ENCODE results near the gene TRABD2B.

Gene TRABD2B

DNA sequence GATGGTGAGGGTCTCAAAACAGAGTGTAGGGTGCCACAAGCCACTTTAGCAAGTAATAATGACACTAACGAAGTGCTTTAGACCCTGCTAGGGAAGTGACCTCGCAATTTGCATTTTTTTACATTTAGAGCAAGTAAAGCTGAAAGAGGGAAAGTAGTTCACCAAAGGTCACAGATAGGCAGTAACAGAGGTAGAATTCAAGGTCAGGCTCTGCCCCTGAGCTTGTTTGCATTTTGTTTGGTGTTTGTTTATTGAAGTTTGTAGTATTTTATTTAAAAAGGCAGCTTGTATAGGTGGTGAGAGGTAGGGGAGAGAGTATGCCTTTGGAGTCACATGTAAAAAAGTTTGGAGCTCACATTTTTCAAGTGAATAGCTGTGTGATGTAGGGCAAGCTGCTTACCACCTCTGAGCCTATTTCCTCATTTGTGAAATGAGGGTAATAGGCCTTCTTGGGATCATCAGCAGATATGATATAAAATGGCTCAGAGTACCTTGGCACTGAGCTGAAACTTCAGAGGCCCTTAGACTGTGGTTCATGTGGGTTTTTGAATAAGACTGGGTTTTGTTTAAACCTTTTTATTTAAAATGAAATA lies 142.5 kb downstream of the TRABD2B start:
- no peak for DNase-seq (ENCODE audit: low read depth in 1 of 2, low spot score in 1 of 2)

DNA sequence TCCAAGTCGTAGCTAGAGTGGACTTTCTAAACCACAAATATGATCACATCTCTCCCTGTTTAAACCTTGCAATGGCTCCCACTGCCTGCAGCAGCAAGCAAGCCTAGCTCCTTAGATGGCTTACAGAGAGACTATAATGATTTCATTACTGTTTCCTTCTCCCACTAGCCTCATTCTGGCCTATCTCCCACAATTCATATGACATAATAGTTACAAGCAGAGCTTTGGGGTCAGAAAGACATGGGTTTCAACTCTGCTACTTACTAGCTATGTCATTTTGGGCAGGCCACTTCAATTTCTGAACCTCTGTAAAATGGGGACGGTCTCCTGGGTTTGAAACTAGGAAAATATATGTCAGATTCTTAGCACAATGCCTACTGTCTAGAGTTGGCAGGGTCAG lies 143.3 kb downstream of the TRABD2B start:
- DNase-seq (ENCODE audit: low read depth in 1 of 2, low spot score in 1 of 2) = no peak

DNA sequence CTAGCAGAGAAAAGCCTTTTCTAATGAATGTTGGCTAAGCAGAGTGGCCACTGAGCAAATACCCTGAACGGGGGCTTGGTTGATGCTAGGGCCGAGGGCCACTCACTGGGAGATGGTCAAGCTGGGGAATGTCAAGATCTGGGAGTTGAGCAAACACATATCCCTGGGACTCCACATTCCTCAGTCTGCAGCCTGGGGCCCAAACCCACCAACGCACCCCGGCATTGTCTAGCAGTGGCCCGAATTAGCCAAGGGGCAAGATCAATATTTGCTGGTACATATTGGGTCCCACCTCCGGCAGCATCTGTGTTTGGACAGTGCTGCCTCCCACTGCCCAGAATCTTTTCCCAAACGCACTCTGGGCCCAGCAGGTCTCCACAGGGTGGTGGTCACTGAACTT lies 144.1 kb downstream of the TRABD2B start:
- DNase-seq (ENCODE audit: low read depth in 1 of 2, low spot score in 1 of 2) = no peak

DNA sequence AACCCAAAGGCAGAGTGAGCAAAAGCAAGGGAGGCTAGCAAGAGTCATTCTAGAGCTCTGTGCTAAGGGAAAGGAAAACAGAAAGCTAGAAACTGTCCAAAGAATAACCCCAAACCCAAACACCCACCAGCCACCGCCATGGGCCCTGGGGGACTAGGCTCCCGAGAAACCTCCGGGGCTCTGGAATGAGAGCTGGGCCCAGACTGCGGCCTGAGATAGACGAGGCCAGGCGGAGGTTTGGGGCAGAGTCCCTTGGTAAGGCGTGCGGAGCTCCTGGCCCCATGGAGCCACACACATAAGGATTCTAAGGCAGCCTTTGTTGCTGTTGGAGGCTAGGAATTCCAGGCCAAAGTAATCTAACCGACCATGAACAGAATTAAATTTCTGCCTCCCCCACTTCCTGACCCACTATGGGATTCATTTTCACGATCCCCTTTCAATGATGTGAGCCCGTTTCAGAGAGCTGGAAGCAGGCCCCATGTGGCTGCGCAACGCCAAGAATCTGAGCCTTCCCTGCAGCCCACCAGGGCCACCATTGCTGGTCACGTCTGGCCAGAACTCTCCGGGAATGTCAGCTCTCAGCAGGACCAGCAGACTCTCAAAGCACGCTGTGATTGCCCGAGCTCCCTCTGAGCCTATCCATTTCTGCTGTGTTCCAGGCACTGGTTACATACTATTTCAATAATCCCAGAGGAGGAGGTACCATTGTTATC lies 145.0 kb downstream of the TRABD2B start:
- no peak for DNase-seq (ENCODE audit: low read depth in 1 of 2, low spot score in 1 of 2)

DNA sequence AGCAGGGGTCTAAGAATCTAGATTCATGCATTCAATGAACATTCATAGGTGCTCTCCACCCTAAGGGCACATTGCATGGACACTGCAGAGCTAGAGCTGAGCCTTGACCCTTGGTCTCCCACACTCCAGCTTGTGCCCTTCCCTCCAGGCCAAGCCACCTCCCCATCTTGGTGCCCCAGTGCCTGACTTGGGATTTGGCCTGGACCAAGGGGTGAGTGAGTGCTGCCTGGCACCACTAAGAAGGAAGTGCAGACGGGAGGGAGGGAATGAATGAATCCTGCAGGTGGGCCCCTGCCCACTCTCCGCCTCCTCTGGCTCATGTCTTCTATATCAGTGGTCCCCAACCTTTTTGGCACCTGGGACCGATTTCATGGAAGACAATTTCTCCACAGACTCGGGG lies 146.7 kb downstream of the TRABD2B start:
- DNase-seq (ENCODE audit: low read depth in 1 of 2, low spot score in 1 of 2) = no peak

DNA sequence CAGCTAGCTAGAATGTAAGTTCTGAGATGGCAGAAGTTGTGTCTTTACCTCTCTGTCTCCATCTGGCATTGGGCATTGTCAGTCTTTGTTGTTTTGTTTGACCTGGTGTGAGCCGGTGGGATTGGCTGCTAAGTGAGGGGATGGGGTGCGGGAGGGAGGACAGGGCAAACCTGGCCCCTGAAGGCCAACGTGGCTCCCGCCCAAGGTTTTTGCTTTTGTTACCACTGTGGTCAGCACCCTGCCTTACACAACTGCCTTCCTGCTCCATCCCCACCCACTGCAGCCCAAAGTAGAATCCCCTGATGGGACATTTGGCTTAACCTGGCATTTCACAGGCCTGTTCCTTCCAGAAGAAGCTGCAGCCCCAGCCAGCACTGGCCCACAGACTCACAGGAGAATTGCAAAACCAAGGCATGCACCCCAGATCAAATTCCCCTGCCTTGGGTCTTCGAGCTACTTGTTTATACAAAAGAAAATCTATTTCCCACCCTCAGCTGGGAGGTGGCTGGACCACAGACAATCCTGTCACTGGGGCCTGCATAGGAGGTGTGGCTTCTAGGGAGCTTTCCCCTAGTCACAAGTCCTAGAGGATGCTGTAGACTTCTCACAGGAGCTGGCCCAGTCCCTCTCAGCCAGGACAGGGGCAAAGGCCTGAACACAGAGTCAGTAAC lies 147.5 kb downstream of the TRABD2B start:
- no peak for DNase-seq (ENCODE audit: low read depth in 1 of 2, low spot score in 1 of 2)

DNA sequence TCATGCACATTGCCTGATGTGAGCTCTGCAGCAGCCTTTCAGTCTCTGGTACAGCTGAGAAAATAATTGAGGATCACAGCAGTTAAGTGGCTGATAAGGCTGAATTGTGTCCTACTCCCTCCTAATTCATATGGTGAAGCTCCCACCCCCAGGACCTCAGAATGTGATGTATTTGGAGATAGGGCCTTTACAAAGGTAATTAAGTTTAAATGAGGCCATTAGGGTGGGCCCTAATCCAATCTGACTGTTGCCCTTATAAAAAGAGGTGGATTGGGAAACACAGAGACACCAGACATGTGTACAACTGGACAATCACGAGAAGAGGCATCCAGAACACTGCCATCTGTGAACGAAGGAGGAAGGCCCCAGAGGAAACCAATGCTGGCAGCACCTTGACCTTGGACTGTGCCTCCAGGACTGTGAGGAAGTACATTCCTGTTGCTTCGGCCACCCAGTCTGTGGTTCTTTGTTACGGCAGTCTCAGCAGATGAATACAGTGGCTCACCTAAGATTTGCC lies 148.1 kb downstream of the TRABD2B start:
- no peak for DNase-seq (ENCODE audit: low read depth in 1 of 2, low spot score in 1 of 2)

DNA sequence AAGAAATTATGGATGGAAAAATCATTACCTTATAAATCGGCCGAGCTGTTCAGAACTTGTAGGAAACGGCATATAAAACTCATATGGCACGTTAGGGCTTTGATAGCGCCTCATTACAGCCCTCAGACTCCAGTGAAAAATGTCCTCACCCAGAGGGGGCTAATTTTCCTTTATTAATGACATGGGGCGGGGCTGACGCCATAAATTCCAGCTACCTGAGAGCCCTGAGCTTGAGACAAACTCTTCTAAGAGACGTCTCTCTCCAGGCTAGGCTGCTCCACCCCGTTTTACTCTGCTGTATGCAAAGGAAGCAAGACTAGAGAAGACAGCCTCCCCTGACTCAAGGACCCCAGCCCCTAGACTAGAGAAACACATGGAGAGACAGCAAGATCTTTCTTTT lies 149.4 kb downstream of the TRABD2B start:
- DNase-seq (ENCODE audit: low read depth in 1 of 2, low spot score in 1 of 2) = no peak

DNA sequence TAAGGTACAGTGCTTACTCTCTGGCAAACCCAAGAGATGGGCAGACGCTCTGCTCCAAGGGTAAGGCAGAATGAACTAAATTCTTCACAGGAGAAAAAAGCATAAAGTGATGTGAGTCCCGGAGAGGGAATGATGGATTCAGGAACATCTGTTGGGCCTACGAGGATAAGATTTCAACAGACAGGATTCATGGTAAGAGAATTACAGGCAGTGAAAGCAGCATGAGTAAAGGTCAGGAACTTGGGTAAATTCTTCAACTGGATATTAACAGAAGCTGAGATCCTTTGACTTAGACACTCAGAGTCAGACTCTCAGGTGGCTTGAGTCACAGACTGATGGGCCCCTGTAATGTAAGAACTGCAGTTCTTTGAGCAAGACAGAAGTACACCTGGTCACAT lies 152.6 kb downstream of the TRABD2B start:
- DNase-seq (ENCODE audit: low read depth in 1 of 2, low spot score in 1 of 2) = no peak

DNA sequence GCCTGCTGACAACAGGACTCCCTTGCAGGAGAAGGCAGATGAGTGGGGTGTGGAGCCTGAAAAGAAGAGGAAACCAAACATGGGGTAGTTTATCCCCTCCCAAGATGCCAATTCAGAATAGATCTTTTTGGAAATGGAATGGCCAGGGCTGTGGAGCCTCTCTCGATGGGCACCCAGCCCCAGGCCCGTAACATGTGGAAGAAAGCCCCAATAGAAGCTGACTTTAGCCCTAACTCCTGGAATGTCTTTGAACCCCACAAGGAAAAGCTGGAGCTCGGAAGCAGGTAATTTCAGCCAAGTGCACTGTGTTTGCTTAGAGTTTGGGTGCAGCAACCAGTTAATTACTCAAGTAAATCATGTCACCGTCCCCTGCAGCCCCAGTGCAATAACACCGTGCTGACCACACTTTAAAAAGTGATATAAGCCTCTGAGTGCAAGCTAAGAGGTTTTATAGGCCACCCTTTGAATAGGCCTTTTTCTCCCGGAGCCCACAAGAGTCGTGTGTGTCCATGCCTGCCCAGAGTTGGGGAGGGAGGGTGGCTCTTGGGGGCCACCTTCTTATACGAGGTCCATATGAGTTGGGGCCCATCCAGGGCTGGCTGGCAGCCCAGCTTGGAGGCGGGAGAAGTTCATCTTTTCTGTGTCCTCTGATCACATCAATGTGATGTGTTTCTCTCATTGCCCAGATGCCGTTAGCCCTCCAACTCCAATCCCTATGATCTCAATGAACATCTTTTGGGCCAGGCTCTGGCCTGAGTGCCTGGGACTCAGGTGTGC lies 153.2 kb downstream of the TRABD2B start:
- DNase-seq (ENCODE audit: low read depth in 1 of 2, low spot score in 1 of 2) = no peak

DNA sequence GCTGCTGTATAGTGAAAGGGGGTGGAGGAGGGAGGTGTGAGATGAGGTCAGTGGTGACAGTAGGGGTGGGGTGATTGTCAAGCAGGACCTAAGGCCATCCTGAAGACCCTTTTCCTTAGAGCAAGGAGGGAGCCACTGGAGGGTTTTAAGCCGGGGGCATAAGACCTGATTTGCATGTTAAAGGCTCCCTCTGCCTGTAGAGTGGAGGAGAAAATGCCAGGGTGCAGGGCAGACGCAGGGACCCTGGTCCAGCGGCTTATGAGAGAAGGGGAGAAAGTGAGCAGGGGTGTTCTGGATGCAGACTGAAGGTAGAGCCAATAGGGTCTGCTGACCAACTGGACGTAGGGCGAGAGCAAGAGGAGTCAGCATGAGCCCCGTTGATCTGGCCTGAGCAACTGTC lies 154.1 kb downstream of the TRABD2B start:
- DNase-seq (ENCODE audit: low read depth in 1 of 2, low spot score in 1 of 2) = no peak

DNA sequence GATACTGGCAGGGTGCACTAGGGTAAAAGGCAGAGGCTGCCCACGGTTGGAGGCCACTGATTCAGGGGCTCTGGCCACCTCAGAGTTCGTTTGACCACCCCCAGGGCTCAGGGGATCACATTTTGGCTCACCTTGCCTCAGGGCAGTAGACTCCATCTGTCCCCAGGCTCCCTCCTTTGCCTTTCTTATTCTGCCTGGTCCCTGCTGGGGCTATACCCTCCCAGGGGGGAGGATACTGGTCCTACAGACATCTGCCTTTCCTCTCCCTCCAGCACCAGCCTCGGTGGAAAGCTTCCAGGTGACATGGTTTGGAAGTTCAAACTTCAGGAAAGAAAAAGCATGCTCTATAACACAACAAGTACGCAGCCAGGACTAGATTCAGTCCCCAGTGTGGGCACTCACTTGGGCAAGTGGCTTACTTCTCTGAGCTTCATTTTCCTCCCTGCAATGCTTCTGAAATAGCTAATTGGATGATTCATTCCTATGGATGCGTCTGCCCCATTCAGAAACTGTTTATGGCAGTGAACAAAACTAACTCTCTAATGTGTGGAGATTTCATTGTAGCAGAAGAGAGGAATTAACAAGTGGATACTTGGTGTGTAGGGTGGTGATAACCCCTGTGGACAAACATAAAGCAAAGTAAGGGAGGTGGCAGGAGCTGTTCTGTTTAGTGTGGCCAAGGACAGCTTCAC lies 154.8 kb downstream of the TRABD2B start:
- no peak for DNase-seq (ENCODE audit: low read depth in 1 of 2, low spot score in 1 of 2)

DNA sequence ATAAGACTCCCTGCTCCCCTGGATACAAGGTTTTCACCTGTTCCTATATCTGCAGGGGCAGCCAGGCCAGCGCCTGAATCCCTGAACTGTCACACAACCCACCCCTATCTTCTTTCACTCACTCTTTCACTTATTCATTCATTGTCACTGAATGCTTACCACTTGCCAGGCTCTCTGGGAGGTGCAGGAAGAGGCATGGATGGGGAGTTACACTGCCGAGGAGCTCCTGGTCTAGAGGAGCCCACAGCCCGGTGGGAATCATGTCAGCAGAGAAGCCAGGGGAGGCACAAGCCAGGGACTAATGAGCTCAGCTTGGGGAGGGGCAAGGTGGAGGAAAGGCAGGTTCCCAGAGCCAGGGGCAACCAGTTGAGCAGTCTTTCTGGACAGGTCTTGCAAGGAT lies 155.8 kb downstream of the TRABD2B start:
- DNase-seq (ENCODE audit: low read depth in 1 of 2, low spot score in 1 of 2) = no peak

DNA sequence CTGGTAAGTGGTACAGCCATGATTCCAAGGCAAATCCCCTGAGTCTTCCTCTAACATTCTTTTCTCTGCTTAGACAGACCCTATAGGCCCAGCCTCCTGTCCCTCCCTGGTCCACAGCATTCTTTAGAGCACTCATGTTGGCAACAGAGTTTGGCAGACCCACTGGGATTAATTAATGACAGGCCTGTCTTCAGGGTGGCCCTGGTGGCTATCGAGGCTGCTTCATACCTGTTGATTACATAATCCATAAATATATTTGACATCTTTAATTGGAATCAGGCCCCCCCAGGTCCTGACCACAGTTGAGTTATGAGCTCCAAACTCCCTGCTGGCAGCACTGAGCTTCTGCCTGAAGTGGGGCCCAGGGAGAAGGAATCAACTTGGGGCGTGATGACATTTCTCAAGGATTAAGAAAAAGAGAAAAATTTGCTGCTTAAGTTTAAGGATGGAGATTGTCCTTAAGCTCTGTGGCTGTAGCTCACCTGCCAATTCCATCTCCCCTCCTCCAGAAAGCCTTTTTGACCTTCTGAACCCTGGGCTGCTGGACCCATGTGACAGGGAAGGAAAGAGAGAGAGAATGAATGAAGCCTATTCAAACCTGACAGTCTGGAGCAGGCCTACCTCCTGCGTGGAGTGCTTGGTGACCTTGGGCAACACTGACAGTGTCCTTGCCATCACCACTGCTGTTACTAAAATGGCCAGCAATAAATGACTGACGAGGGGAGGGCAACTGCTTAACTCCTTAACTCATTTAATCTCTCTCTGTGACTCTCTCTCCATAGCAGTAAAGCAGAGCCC lies 156.6 kb downstream of the TRABD2B start:
- DNase-seq (ENCODE audit: low read depth in 1 of 2, low spot score in 1 of 2) = no peak

DNA sequence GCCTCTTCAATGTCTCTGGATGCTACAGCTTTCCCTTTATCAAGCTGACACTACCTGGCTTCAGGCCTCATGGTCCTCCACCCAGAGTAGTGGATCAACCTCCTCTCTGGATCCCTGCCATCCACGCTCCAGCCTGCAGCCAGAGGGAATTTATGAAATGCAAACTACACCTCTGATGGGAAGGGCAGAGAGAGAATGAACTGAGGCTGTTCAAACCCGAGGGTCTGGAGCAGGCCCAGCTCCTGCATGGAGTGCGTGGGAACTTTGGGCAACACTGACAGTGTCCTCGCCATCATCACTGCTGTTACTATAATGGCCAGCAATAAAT lies 157.8 kb downstream of the TRABD2B start:
- DNase-seq (ENCODE audit: low read depth in 1 of 2, low spot score in 1 of 2) = no peak

DNA sequence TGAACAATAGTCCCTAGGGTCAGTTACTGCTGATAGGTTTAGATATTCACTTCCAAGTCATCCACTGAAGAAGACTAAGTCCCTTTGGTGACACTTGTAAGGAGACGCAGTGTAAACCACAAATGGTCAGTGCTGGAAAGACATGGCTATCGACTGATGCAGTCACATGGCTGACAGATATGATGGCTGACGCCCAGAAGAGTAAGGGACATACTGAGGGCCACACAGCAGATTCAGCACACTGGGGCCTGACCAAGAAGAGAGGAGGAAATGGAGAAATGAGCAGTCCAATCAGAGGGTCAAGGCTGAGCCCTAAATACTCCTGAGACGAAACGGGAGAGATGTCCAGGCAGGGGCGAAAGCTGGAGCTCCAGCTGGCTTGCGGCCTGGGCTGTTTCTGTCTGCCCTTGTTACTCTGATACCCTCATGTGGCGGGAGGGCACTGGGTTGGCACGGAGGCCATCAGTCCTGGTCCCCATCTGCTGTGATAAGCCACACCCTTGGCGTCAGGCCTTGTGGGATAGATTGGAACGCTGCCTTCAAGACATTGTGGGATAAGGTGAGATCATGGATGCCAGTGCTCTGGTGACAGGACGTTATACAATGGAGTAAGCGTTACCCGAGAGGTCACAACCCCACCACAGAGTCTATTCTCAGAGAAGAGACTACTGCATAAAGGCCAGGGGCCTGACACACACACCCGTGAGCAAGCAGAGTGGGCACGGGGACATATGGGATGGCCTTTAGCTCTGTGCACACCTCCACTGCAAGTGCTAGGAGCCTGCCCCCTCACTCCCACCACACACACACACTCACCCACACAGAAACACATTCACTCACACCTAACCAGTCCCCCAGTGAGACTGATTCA lies 158.4 kb downstream of the TRABD2B start:
- no peak for DNase-seq (ENCODE audit: low read depth in 1 of 2, low spot score in 1 of 2)

DNA sequence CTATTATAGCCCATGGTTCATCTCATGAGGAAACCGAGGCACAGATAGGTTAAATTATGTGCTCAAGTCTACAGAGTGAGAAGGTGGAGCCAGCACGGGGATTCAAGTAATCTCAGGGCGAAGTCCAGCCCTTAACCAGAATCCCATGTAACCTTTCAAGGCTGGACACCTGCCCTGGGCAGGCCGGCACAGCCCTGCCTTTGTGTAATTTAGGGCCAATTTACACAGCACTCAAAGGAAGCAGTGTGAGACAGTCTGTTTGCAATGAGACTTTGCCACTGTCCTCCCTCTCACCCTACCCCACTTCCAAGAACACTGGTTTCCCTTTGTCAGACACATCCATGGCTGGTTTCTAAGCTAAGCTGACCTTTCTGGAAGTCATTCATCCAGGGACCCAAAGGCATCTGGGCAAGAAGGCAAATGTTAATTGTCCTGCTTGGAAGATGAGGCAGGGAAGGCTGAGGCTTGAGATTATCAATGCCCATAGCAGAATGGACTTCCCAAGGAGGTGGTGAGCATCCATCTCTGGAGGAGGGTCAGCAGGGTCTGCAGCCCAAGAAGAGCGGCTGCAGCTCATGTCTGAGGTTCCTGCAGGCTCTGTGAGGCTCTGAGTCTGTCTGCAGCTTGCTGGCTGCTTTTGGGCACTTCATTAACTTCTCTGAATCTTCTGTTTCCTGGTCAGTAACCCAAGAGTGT lies 159.2 kb downstream of the TRABD2B start:
- no peak for DNase-seq (ENCODE audit: low read depth in 1 of 2, low spot score in 1 of 2)

DNA sequence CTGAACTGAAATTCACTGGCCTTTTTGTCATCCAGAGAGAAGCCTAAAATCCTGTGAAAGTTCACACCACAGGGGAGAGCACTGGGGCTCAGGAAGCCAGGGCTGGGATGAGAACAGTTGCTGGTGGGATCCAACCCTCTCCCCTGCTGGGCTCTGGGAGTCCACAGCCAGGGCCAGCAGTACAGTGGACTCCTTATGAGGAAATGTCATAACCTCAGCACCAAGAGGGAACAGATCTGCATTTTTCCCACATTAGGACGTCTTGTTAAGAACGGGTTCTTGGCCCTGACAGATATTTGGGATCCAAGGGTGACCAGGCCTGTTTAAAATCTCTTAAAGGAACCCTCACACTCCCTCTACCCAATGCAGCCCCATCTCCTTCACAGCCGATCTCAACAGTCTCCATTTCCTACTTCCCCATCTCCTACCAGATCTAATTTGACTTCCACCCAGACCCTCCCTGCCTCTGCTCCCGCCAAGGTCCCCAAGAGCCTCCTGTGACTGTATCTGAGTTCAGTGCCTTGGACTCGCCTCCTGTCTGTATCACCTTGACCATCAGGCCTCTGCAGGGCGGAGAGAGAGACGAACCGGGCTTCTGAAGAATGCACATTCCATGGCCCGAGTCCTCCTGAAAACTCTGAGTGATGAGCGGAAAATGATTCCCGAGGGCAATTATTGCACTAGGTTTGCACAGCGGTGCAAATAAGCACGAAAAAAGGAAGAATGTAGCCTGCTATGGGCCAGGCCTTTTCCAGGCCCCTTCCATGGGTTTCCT lies 159.9 kb downstream of the TRABD2B start:
- no peak for DNase-seq (ENCODE audit: low read depth in 1 of 2, low spot score in 1 of 2)
